ENCODE results near the gene ERMAP.
"Not testable (repeated sequence)": the region's sequence is repeated elsewhere in the genome, so short reads cannot be mapped to it uniquely, and the experiment has no call there.

The ERMAP gene

DNA sequence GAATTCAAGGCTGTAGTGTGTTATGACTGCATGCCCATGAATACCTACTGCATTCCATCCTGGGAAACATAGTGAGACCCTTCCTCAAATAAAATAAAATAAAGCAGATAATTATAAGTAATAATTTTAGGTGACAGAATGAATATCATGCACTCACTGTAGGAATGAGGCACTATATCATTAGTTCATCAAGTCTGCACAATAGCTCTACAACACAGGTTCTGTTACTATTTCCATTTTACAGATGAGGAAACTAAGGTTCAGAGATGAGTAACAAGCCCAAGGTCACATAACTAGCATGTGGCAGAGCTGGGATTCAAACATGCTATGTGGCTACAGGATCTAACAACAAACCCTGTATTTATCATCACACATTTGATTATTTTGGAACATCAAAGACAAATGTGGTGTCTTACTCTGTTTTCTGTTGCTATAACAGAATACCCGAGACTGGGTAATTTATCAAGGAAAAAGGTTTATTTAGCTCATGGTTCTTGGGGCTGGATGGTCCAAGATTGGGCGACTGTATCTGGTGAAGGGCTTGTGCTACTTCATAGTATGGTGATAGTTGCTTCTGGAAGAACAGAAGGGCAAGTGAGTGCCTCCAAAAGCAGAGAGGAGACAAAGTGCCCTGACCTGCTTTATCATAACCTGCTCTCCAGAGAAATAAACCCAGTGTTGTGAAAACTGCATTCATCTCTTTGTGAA is 24.7 kb downstream of the ERMAP start:
- no peak for DNase-seq

DNA sequence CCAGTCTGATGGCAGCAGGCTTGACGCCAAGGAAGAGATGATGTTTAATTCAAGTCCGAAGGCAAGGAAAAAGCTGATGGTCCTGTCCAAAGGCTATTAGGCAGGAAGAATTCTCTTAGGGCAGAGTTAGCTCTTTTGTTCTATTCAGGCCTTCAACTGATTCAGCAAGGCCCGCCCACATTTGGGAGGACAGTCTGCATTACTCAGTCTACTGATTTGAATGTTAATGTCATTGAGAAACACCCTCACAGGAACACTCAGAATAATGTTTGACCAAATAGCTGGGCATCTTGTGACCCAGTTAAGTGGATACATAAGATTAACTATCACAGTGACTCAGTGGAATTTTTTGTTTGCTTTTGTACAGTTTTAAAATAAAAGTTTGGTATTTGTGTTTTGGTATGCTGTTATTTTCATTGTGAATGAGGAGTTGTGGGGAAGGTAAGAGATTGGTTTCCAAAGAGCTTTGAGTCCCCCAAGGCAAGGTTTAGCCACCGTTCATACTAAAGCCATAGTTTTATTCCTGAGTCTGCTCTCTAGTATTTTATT is 27.7 kb downstream of the ERMAP start:
- DNase-seq = no peak

DNA sequence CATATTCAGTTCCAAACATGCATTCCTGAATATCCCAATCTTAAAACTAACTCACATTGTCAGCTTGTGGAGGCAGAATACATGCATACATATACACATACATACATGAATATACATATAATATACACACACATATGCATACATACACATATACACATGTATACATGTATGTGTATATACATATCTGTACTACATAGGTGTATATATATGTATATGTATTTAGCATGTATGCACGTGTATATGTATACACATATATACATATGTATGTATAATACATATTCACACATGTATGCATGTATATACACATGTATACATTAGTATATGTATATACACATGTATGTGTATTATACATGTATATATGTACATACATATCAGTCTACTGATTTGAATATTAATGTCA is 28.3 kb downstream of the ERMAP start:
- no peak for DNase-seq

DNA sequence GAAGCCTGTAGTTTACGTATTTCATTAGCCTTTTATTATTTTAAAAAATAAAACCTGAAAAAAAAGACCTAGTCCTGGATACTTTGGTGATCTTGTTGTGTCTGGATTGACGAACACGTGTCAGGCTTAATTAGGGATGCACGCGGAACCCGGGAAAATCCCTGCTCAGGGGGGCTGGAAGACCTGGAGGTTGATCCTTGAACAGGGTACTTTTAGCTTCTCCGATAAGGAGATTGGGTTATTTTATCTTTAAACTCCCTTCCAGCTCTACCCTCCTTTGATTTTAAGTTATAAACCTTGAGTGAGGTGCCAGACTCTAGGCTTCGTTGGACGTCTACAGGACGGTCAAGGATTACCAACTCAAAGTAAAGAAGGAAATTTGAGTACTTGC is 28.9 kb downstream of the ERMAP start:
- no peak for DNase-seq

DNA sequence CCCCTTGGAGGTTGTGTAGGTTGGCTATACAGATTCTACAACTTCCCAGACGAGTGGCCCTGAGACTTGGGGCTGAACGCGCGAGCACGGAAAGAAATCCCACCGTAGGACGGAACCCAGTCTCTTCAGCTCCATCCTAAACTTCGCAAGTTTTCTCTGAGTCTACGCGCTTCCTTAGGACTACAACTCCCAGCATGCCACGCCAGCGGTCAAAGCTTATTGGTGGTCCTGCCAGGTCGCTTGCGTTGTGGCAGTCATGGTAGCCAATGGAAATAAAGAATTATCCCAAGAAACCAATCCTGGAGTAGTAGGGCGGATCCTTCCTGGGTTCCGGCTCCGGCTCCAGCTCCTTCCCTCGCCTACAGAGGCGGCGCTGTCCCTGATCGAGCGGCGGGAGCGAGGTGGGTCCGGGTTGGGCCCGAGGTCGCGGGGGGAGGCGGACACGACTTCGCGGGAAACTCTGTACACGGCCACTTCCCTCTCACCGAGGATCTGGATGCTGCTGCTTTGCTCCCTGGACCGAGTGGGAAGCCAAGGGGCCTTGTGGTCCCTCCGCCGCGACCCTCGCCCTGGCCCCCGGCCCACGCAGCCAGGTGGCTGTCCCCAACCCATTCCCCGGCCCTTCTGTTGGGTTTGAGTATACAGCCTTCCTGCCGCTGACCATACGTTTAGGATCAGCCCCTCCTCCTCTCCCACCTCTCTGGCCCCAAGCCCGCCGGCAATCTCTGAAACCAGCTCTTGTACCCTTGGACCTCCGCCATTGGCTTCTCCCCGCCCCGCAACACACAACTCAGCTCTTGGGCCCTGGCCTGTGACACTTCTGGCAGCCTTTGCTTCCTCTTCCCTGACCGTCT is 29.6 kb downstream of the ERMAP start, which contains the start of gene ZNF691:
Gene ZNF691 (plus strand): TSS at position 357 of the 854 bp plus-strand sequence. CDS start 3,046 bp downstream, outside the sequence.
- peak; percentile 44 to 97 (median 92) for DNase-seq

DNA sequence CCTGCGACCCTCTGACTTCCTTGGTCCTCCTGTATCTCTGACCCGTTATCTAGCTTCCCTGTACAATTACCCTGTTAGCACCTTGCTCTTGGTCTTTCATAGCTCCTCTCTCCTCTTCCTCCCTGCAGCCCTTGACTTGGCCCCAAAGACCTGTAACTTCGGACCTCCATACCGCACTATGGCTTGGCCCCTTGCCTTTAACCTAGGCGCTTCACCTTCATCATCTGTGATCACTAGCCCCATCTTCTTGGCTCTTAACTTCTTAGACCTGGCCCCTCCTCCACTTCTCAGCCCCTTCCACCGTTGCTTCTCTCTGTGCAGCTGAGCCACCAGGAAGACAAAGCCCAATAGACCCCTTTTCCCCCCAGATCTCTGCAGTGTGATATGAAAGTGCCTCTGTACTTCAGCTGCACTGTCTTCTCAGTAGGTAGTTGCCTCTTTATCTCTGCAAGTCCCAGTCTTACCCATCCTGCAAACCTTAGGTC is 30.2 kb downstream of the ERMAP start:
- DNase-seq = no peak

DNA sequence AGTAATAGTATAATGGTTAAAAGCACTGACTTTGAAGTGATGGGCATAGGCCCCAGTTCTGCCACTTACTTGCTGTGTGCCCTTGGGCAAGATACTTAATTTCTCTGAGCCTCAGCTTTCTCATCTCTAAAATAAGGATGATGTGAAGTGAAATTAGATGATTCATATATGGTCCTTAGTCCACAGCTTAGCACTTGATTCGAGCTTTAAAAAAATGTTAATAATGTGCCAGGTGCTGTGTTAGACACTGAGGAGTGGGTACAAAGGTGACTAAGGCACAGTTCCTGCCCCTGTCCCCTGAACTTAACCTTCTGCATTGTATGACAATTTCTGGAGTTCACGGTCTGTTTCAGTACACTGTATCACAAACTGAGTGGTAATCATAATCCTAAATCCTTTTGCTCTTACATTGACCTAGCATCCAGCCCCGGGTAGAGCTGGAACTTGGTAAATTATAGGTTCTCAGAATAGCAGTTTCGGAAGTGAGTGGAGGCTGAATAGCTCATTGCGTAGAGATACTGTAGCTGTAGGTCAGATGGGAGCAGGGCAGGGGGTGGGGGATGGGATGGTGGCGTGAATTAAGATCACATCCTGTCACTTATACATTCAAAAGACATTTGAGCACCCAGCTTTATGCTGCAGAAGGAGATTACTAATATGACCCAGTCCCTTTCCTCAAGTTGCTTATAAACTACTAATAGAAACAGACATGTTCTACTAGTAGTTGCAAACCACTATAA is 31.0 kb downstream of the ERMAP start:
- no peak for DNase-seq

DNA sequence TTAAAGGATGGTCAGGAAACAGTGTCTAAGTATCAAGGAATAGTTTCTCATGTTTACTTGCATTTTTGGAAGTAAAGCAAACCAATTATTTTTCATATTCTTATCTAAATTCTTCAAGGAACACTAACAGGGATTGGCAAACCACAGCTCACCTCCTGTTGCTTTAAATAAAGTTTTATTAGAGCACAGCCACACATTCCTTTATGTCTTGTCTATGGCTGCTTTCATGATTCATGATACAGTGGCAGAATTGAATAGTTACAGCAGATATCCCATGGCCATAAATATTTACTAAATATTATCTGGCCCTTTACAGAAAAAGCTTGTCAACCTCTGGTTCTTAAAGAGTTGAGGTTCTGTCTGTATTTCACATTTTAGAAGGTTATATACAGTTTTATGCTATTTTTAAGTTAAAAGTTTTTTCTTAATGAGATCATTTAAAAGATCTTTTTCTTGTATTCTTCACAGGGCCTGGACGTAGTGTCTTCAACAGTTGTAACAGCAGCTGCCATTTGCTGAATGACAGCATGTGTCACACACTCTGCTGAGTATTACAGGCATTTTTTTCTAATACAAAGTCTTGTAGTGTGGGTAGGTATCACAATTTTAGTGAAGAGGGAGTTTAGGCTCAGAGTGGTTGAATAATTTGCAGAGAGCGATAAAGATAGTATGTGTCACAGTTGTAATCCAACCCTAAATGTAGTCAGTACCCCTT is 32.1 kb downstream of the ERMAP start:
- DNase-seq = no peak

DNA sequence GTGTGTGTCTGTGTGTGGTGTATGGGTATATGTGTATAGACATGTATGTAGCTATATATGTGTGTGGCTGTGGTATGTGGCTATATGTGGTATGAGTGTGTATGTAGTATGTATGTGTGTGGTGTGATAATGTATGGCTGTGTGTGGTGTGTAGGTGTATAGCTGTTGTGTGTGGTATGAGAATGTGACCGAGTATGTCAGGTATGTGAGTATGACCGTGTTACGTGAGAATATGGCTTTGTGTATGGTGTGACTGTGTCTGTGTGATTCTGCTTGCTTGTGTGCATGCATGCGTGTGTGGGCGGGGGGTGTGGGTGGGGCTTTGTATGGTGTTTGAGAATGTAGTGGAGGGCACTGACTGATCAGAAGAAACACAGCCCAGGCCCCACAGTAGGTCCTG is 33.0 kb downstream of the ERMAP start:
- no peak for DNase-seq

DNA sequence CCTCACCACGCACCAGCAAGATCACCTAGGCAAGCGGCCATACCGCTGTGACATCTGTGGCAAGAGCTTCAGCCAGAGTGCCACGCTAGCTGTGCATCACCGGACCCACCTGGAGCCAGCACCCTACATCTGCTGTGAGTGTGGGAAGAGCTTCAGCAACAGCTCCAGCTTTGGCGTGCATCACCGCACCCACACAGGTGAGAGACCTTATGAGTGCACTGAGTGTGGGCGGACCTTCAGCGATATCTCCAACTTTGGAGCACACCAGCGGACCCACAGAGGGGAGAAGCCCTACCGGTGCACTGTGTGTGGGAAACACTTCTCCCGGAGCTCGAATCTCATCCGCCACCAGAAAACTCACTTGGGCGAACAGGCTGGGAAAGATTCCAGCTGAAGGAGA is 34.5 kb downstream of the ERMAP start:
- DNase-seq = no peak

DNA sequence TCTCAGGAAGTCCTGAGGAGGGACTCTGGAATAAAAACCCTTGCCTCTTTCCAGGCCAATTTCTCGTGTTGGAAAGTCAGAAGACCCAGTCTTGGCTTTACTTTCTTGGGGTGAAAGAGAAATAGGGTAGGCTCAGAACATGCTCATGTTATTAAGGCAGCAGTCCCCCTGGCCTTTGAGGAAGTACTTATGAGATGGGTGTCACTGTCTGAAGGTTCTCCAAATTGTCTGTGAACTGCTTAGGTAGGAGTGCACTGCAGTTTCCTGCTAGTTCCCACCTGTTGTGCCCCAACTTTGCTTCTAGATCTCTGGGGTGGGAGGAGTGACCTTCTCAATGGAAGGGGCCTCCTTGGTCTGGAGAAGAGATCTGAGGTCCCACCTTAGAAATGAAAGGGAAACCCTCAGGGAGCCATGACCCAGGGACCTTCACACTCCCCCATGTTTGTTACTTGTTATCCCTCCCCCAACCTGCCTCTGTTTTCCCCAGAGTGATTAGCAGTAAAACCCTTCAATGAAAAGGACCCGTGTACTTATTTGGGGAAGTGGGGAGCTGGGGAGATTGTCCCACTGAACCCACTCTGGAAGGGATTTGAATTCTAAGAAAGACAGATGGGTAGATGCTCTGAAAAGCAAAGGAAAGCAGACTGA is 35.2 kb downstream of the ERMAP start:
- DNase-seq = no peak

DNA sequence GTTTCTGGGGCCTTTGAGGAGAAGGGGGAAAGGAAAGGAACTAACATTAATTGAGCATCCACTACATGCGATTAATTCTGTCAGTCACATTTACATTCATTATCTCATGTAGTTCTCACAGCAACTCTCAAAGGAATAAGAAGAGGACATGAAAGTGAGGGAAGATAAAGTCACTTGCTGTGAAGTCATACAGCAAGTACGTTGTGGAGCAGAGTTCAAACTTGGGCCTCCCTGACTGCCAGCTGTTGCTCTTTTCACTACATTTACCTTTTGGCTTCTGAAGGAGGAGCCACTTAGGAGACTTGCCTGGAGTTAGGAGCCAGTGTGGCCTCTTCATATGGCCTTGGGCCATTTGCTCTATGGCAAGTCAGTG is 35.7 kb downstream of the ERMAP start:
- no peak for DNase-seq

DNA sequence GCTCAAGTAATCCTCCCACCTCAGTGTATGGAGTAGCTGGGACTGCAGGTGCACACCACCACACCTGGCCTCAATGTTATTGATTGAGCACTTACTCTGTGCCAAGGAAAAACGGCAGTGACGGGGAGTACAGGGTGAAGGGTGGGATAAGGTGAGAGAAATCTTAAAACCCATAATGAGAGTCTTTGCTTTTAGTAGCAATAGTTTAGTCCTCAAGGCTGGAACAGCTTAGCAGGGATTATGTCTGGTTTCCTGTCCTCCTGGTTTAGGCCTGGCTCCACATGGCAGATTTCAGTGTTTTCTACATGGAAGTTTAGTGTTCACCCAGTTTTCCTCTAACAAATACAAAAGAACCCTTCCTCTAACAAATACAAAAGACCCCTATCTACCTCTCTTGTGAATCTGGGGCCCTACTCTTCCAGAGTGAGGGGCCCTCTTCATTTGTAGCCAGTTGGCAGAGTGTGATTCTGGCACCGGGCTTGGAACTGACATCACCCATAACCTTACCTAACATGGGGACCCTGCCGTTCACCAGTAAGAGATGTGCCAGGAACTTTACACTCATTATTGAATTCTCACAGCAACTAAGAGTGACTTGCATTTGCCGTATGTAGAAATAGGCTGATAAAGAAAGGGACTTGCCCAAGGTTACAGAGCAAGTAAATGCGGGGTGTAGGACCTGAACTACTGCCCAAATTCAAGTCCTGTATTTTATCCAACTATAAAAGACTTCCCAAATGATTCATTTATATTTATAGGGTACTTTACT is 36.4 kb downstream of the ERMAP start:
- no peak for DNase-seq

DNA sequence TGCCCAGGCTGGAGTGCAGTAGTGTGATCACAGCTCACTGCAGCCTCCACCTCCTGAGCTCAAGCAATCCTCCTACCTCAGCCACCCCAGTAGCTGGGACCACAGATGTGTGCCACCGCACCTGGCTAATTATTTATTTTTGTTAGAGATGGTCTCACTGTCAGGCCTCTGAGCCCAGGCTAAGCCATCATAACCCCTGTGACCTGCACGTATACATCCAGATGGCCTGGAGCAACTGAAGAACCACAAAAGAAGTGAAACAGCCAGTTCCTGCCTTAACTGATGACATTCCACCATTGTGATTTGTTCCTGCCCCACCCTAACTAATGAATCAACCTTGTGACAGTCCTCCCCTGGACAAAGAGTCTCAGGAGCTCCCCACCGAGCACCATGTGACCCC is 39.6 kb downstream of the ERMAP start:
- not testable (repeated sequence) for DNase-seq

DNA sequence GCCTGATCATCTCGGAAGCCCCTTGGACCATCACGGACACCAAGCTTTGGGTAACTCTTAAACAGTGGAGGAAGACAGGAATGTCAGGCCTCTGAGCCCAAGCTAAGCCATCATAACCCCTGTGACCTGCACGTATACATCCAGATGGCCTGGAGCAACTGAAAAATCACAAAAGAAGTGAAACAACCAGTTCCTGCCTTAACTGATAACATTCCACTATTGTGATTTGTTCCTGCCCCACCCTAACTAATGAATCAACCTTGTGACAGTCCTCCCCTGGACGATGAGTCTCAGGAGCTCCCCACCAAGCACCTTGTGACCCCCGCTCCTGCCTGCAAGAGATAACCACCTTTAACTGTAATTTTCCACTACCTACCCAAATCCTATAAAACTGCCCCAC is 42.4 kb downstream of the ERMAP start:
- not testable (repeated sequence) for DNase-seq

DNA sequence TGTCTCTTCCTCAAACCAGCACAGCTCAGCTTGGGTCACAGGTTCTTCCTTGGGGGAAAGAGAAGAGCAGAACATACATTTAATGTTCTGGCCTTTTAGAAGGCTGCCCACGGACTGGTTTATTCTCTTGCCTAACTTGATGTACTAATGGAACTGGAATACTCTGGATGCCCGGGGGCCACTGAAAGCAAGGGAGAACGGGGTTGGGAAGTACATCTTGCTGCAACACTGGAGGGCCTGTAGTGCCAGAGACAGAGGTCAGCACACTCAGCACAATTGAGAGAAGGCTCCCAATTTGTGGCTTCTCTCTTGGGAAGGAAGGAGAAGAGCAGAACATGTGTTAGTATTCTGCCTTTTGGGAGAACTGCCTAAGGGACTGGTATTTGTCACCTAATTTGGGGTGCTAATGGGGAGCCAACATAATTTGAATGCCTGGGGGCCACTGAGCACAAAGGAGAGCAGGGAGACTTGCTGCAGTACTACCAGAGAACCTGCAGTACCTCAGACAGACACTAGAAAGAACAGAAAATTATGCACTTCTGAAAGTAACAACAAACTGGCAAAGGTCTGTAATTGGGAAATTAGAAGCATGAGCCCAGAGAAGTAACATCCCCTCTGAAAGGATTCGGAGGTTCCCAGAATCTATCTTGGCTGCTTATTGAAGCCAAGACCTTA is 43.6 kb downstream of the ERMAP start:
- DNase-seq = no peak

DNA sequence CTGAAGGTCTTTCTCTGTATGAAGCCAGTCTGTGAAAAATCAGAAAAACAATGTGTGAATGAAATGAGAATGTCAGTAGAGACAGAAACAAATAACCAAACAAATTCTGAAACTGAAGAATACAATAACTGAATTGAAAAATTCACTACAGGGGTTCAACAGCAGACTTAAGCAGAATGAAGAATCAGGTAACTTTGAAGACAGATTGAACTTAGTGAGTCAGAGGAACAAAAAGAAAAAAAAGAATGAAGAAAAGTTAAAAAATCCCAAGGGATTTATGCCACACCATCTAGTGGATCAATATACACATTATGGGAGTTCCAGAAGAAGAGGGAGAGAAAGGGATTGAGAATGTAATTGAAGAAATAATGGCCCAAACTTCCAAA is 44.1 kb downstream of the ERMAP start:
- DNase-seq = no peak

DNA sequence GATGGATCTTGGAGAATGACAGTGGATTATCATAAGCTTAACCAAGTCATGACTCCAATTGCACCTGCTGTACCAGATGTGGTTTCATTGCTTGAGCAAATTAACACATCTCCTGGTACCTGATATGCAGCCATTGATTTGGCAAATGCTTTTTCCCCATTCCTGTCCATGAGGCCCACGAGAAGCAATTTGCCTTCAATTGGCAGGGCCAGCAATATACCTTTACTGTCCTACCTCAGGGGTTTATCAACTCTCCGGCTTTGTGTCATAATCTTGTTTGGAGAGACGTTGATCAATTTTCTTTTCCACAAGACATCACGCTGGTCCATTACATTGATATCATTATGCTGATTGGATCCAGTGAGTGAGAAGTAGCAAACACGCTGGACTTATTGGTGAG is 49.6 kb downstream of the ERMAP start:
- no peak for DNase-seq

DNA sequence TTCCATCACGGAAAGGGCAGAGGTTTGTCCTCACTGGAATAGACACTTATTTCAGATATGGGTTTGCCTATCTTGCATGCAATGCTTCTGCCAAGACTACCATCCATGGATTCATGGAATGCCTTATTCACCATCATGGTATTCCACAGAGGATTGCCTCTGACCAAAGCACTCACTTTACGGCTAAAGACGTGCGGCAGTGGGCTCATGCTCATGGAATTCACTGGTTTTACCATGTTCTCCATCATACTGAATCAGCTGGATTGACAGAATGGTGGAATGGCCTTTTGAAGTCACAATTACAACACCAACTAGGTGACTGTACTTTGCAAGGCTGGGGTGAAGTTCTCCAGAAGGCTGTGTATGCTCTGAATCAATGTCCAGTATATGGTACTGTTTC is 51.5 kb downstream of the ERMAP start:
- DNase-seq = not testable (repeated sequence)
